ENCODE measurements around the gene KAZN. TPM values are rescaled to one million over a fixed set of nuclear protein-coding genes. Genes with fewer than 3 reads are reported as not detected.

The KAZN gene
- total and polyA plus RNA-seq, 10 donors = 20.0 to 245 (median 144) TPM

DNA sequence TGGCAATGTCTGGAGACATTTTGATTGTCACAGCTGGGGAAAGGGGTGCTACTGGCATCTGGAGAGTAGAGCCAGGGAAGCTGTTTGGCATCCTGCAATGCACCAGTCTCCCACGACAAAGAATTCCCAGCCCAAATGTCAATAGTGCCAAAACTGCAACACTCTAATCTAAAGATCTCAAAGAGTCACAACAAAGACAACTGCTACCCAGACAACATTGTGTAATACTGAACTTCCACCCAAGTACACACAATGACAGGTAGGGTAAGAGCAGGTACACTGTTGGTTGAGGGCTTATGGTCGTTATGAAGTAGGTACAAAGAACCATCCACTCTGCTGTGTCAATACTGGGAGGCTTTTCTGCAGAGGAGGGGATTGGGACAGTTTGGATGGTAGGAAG is 546.8 kb downstream of the KAZN start:
- no peak overlapping the region for H3K27ac ChIP-seq
- no peaks in the 10 kb centered on the region for H3K9me3 ChIP-seq
- H3K4me3 ChIP-seq = no peak overlapping the region
- H3K27me3 ChIP-seq (replicated peaks in 1 of 7) = peaks cover 0 to 2% (median 0%) of the 10 kb centered on the region in 7 donors
- WGBS, 5 donors = 77 to 89% (median 82%) methylated on average over 2 of the region's 2 CpGs
- H3K36me3 ChIP-seq = no peaks in the 10 kb centered on the region
- no peak for DNase-seq
- peaks cover 0 to 5% (median 0%) of the 10 kb centered on the region in 6 donors for H3K4me1 ChIP-seq
- TF ChIP-seq POLR2A (IDR thresholded peaks at IDR 0.05) (no peak), POLR2AphosphoS5 (IDR thresholded peaks at IDR 0.05) (no peak)
- TF ChIP-seq, protein P1, sequence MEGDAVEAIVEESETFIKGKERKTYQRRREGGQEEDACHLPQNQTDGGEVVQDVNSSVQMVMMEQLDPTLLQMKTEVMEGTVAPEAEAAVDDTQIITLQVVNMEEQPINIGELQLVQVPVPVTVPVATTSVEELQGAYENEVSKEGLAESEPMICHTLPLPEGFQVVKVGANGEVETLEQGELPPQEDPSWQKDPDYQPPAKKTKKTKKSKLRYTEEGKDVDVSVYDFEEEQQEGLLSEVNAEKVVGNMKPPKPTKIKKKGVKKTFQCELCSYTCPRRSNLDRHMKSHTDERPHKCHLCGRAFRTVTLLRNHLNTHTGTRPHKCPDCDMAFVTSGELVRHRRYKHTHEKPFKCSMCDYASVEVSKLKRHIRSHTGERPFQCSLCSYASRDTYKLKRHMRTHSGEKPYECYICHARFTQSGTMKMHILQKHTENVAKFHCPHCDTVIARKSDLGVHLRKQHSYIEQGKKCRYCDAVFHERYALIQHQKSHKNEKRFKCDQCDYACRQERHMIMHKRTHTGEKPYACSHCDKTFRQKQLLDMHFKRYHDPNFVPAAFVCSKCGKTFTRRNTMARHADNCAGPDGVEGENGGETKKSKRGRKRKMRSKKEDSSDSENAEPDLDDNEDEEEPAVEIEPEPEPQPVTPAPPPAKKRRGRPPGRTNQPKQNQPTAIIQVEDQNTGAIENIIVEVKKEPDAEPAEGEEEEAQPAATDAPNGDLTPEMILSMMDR (IDR thresholded peaks at IDR 0.05 in 8 of 11, conservative IDR thresholded peaks at IDR 0.05 in 3 of 11) = no peak
- intact Hi-C loops (cut with DNase I; ENCODE audit: low total_unique reads) = no loop called here

DNA sequence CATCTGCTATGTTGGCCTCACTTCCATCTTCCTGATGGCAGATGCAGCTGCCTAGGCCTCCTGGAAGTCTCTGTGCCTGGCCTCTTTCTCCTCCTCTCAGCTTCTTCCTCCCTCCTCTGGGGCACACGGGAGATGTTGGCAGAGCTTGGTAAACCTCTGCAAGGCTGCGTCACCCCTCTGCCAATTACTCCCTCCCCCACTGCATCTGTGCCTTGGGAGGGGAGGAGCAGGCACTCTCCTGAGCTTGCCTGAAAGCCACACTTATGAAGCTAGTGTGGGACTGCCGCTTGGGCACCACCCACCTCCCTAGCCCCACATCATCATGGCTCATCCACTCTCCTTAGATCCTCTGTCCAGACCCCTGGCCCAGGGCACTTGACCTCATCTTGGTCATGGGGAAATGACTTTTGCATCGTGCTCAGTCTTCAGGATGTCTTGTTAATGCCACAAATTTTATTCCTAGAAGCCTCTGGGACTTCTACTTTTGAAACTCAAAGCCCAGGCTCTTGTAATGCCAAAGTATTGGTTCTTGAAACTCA is 547.7 kb downstream of the KAZN start:
- TF ChIP-seq POLR2AphosphoS5 (IDR thresholded peaks at IDR 0.05) (no peak), POLR2A (IDR thresholded peaks at IDR 0.05) (no peak)
- TF ChIP-seq, protein P1 (IDR thresholded peaks at IDR 0.05 in 8 of 11, conservative IDR thresholded peaks at IDR 0.05 in 3 of 11) = no peak
- Histone ChIP-seq H3K4me3 (no peak overlapping the region), H3K9me3 (no peaks in the 10 kb centered on the region), H3K4me1 (peaks cover 0 to 5% (median 0%) of the 10 kb centered on the region in 6 donors), H3K27ac (no peak overlapping the region), H3K27me3 (replicated peaks in 1 of 7) (peaks cover 0 to 9% (median 0%) of the 10 kb centered on the region in 7 donors), H3K36me3 (no peaks in the 10 kb centered on the region)
- DNase-seq = no peak
- WGBS, 5 donors = 40 to 56% (median 45%) methylated on average over 3 to 4 of the region's 4 CpGs
- intact Hi-C loops (cut with DNase I; ENCODE audit: low total_unique reads) = no loop called here

DNA sequence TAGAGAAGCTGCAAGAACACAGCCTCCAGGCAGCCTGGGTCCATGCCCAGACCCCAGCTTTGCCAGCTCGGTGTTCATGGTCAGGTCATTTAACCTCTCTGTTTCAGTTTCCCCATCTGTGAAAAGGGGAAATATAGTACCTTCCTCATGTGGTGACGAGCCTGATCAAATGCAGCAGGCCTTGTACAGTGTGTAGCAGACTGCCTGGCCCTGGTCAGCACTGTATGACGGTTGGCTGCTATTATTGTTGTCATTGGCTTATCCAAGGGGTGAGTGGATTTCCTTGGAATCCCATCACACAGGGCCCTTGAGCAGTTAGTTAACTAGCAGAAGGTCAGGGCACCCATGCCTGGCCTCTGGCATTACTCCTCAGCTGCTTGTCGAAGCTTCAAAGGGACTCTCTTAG is 548.5 kb downstream of the KAZN start:
- DNase-seq = no peak
- no peak overlapping the region for H3K27ac ChIP-seq
- no peaks in the 10 kb centered on the region for H3K36me3 ChIP-seq
- H3K4me1 ChIP-seq = peaks cover 0 to 10% (median under 1%) of the 10 kb centered on the region in 6 donors
- TF ChIP-seq, protein P1 (IDR thresholded peaks at IDR 0.05 in 8 of 11, conservative IDR thresholded peaks at IDR 0.05 in 3 of 11) = no peak
- TF ChIP-seq POLR2A (IDR thresholded peaks at IDR 0.05) (no peak), POLR2AphosphoS5 (IDR thresholded peaks at IDR 0.05) (no peak)
- H3K9me3 ChIP-seq = no peaks in the 10 kb centered on the region
- H3K27me3 ChIP-seq (replicated peaks in 1 of 7) = peaks cover 0 to 16% (median 0%) of the 10 kb centered on the region in 7 donors
- 39 to 55% (median 51%) methylated on average over 4 of the region's 4 CpGs for WGBS, 5 donors
- intact Hi-C loops (cut with DNase I; ENCODE audit: low total_unique reads) = no loop called here
- H3K4me3 ChIP-seq = no peak overlapping the region

DNA sequence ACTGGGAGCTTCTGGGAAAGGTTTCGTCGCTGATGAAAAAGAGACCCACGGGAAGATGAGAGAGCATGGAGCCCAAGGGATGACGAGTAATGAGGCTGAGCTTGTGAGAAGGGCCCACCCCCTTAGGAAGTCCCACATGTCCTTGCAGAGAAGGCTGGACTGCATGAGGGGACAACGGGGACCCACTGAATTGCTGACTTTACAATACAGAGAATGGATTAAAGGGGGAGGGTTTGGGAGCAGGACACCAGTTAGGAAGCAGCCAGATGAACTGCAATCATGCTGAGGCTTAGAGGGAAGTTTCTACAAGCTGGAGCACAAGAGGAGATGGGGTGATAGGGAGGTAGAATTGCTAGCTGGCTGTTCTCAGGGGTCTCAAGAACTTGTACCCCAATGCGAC is 549.5 kb downstream of the KAZN start:
- WGBS, 5 donors = 81 to 91% (median 84%) methylated on average over 6 of the region's 6 CpGs
- H3K36me3 ChIP-seq = no peaks in the 10 kb centered on the region
- intact Hi-C loops (cut with DNase I; ENCODE audit: low total_unique reads) = no loop called here
- no peak overlapping the region for H3K4me3 ChIP-seq
- H3K27me3 ChIP-seq (replicated peaks in 1 of 7) = peaks cover 0 to 27% (median 9%) of the 10 kb centered on the region in 7 donors
- no peak for DNase-seq
- H3K27ac ChIP-seq = no peak overlapping the region
- no peak for TF ChIP-seq POLR2AphosphoS5 (IDR thresholded peaks at IDR 0.05)
- TF ChIP-seq, protein P1 (IDR thresholded peaks at IDR 0.05 in 8 of 11, conservative IDR thresholded peaks at IDR 0.05 in 3 of 11) = no peak
- TF ChIP-seq POLR2A (IDR thresholded peaks at IDR 0.05) = no peak
- H3K4me1 ChIP-seq = peaks cover 0 to 18% (median 10%) of the 10 kb centered on the region in 6 donors
- no peaks in the 10 kb centered on the region for H3K9me3 ChIP-seq
